ENCODE data around the gene OR51A2. TPM values are rescaled to one million over a fixed set of nuclear protein-coding genes. Genes with fewer than 3 reads are reported as not detected.

The OR51A2 gene
- total and polyA plus RNA-seq, 2 of the 8 experiments (the other 6 are each of a cell fraction or from before 2014, with no cell fraction given): not detected

GRCh38 chr11:4947505-4947904 is 8.0 kb downstream of the OR51A2 start, which contains the start of gene OR51A4:
Gene OR51A4 (minus strand): TSS chr11:4947605. CDS start chr11:4947100, 505 bp downstream.
- POLR2A ChIA-PET (ENCODE audit: partially characterized antibody): no interaction called here

More at GRCh38 chr11:4947505-4947904, 8.0 kb downstream of the OR51A2 start, which contains the start of gene OR51A4:
- Histone ChIP-seq H3K14ac (ENCODE audit: insufficient read length) (no peak within 1 kb of the TSS), H3K4me3 (ENCODE audit: extremely low read depth in 1 of 4, insufficient read depth in 2 of 4, low read depth in 3 of 4, low read length in 4 of 4) (no peak within 1 kb of the TSS), H2BK20ac (ENCODE audit: low read length) (no peak within 1 kb of the TSS), H3K9ac (replicated peaks in 1 of 4; ENCODE audit: extremely low read depth in 1 of 4, low read depth in 3 of 4, low read length in 3 of 4) (no peak within 1 kb of the TSS), H3K23me2 (ENCODE audit: low read depth, low read length) (no peaks in the 10 kb centered on the region), H3K4me2 (ENCODE audit: insufficient read depth in 1 of 2, low read depth in 2 of 2, low read length in 2 of 2) (no peak within 1 kb of the TSS), H3K79me1 (ENCODE audit: low read depth, low read length) (no peaks in the 10 kb centered on the region), H3K4me1 (replicated peaks in 1 of 4; ENCODE audit: control insufficient read depth in 3 of 4, insufficient read depth in 4 of 4, low read length in 3 of 4) (no peaks in the 10 kb centered on the region), H3K36me3 (ENCODE audit: control insufficient read depth in 2 of 4, insufficient read depth in 4 of 4, low read length in 3 of 4) (no peaks in the 10 kb centered on the region), H3K27me3 (replicated peaks in 1 of 4; ENCODE audit: control insufficient read depth in 3 of 4, extremely low read depth in 1 of 4, insufficient read depth in 3 of 4, low read length in 3 of 4) (no peaks in the 10 kb centered on the region), H3K56ac (replicated peaks; ENCODE audit: insufficient read length, low read depth, low read length) (no peak within 1 kb of the TSS), H4K91ac (replicated peaks; ENCODE audit: insufficient read length, low read length) (no peak within 1 kb of the TSS), H2BK5ac (ENCODE audit: low read depth, low read length) (no peak within 1 kb of the TSS), H3K18ac (ENCODE audit: extremely low read depth, low read length) (no peak within 1 kb of the TSS), H2AK5ac (ENCODE audit: low read depth, low read length) (no peak within 1 kb of the TSS), H3K4ac (replicated peaks; ENCODE audit: insufficient read length, low read depth, low read length) (no peak within 1 kb of the TSS), H4K8ac (ENCODE audit: extremely low read depth, insufficient read depth, low read length) (no peak within 1 kb of the TSS), H2BK12ac (ENCODE audit: low read depth, low read length) (no peak within 1 kb of the TSS), H4K5ac (ENCODE audit: insufficient read length, low read depth, low read length) (no peak within 1 kb of the TSS), H3K27ac (ENCODE audit: low read depth, low read length) (no peak within 1 kb of the TSS), H3K79me2 (ENCODE audit: control insufficient read depth in 1 of 2, insufficient read depth in 2 of 2, low read length in 2 of 2) (no peaks in the 10 kb centered on the region), H4K20me1 (replicated peaks in 1 of 2; ENCODE audit: control insufficient read depth in 1 of 2, insufficient read depth in 2 of 2, low read length in 2 of 2) (no peaks in the 10 kb centered on the region), H2BK120ac (replicated peaks; ENCODE audit: low read depth, low read length) (no peak within 1 kb of the TSS), H2BK15ac (ENCODE audit: low read length) (no peak within 1 kb of the TSS), H3K23ac (ENCODE audit: insufficient read length) (no peak within 1 kb of the TSS), H3K9me3 (ENCODE audit: insufficient read depth in 2 of 2, low read depth in 1 of 2, low read length in 1 of 2) (no peaks in the 10 kb centered on the region), H2AFZ (ENCODE audit: low read length) (no peak within 1 kb of the TSS)
- FAIRE-seq (no peak), DNase-seq (ENCODE audit: low read depth in 1 of 2, low spot score in 2 of 2) (no peak)
- no peak for TF ChIP-seq SAP30 (IDR thresholded peaks at IDR 0.05; ENCODE audit: insufficient read depth, insufficient replicate concordance, low read length)
- no peak for TF ChIP-seq RBBP5 (IDR thresholded peaks at IDR 0.05; ENCODE audit: borderline replicate concordance, low read depth, low read length)
- CTCF ChIA-PET (ENCODE audit: partially characterized antibody): no interaction called here
